Right forelimb (tissue), 1 donor: ENCODE data around the gene ANKRD35.
"Not testable (repeated sequence)": the region's sequence is repeated elsewhere in the genome, so short reads cannot be mapped to it uniquely, and the experiment has no call there.

ENCODE experiments used
- DNase-seq: peaks from one replicate; pipeline ENCODE4 v3.0.0-alpha.2; 2018

Gene ANKRD35

GRCh38 chr1:145849356-145850160 lies 36.1 kb downstream of the ANKRD35 start:
- no peak for DNase-seq

- no peak for DNase-seq
Observed at GRCh38 chr1:145847827-145848226, 37.8 kb downstream of the ANKRD35 start.

- peak; percentile 70 for DNase-seq
Observed at GRCh38 chr1:145846201-145846612, 39.5 kb downstream of the ANKRD35 start.

GRCh38 chr1:145845514-145846161 lies 40.0 kb downstream of the ANKRD35 start, which contains the start of gene NUDT17:
Gene NUDT17, plus strand, starts transcription at chr1:145845630. Its CDS starts 11 bp downstream, at chr1:145845641.
- DNase-seq, result peak; percentile 86

- DNase-seq, result no peak
Observed at GRCh38 chr1:145845144-145845513, 40.5 kb downstream of the ANKRD35 start.

- DNase-seq, result no peak
Observed at GRCh38 chr1:145843031-145843430, 42.6 kb downstream of the ANKRD35 start.

GRCh38 chr1:145837656-145838055 lies 48.0 kb downstream of the ANKRD35 start:
- DNase-seq, result no peak

GRCh38 chr1:145830810-145831209 lies 54.9 kb downstream of the ANKRD35 start:
- DNase-seq, result not testable (repeated sequence)

- DNase-seq, result no peak
Observed at GRCh38 chr1:145828367-145829026, 57.2 kb downstream of the ANKRD35 start.

- no peak for DNase-seq
Observed at GRCh38 chr1:145827966-145828365, 57.7 kb downstream of the ANKRD35 start.

- no peak for DNase-seq
Observed at GRCh38 chr1:145826030-145826429, 59.6 kb downstream of the ANKRD35 start.

GRCh38 chr1:145824499-145824842 lies 61.2 kb downstream of the ANKRD35 start:
- DNase-seq, result no peak

GRCh38 chr1:145823565-145824498 lies 61.8 kb downstream of the ANKRD35 start, which contains the start of the genes POLR3C and RNF115:
Gene POLR3C, plus strand, starts transcription at chr1:145824200. Its CDS starts 1,577 bp downstream, at chr1:145825777.
Gene RNF115, minus strand, starts transcription at chr1:145824095. Its CDS starts 222 bp downstream, at chr1:145823873.
- DNase-seq, result peak; percentile 93

GRCh38 chr1:145822779-145823331 lies 62.8 kb downstream of the ANKRD35 start:
- not testable (repeated sequence) for DNase-seq

- DNase-seq, result not testable (repeated sequence)
Observed at GRCh38 chr1:145818095-145818494, 67.6 kb downstream of the ANKRD35 start.
